ENCODE measurements around the gene SPAG5. TPM values are rescaled to one million over a fixed set of nuclear protein-coding genes. Genes with fewer than 3 reads are reported as not detected.

The SPAG5 gene
- total and polyA plus RNA-seq, 9 donors = 16.1 to 42.0 (median 30.9) TPM

- 56% methylated on average over 4 of the region's 7 CpGs for WGBS (ENCODE audit: insufficient coverage)
Measured at GRCh38 chr17:28532050-28532960, 66.5 kb downstream of the SPAG5 start.

GRCh38 chr17:28530926-28531325 lies 67.9 kb downstream of the SPAG5 start:
- Histone ChIP-seq H3K27ac (ENCODE audit: low read length) (no peak overlapping the region), H3K36me3 (ENCODE audit: control insufficient read depth, insufficient read depth, low read length) (no peaks in the 10 kb centered on the region), H3K4me1 (ENCODE audit: control insufficient read depth, insufficient read depth, low read length) (no peaks in the 10 kb centered on the region), H3K9me3 (replicated peaks; ENCODE audit: control insufficient read depth, low read depth, low read length) (no peaks in the 10 kb centered on the region), H3K4me3 (ENCODE audit: low read length) (no peak overlapping the region), H3K27me3 (ENCODE audit: control insufficient read depth, insufficient read depth, low read length) (peaks cover 12% of the 10 kb centered on the region)
- DNase-seq = no peak
- WGBS (ENCODE audit: insufficient coverage) = 50% methylated on average over 4 of the region's 7 CpGs

More at GRCh38 chr17:28532050-28532960, 66.5 kb downstream of the SPAG5 start:
- Histone ChIP-seq H3K27ac (ENCODE audit: low read length) (no peak overlapping the region), H3K36me3 (ENCODE audit: control insufficient read depth, insufficient read depth, low read length) (no peaks in the 10 kb centered on the region), H3K27me3 (ENCODE audit: control insufficient read depth, insufficient read depth, low read length) (peaks cover 12% of the 10 kb centered on the region), H3K4me3 (ENCODE audit: low read length) (no peak overlapping the region), H3K9me3 (replicated peaks; ENCODE audit: control insufficient read depth, low read depth, low read length) (no peaks in the 10 kb centered on the region), H3K4me1 (ENCODE audit: control insufficient read depth, insufficient read depth, low read length) (no peaks in the 10 kb centered on the region)
- no peak for DNase-seq

DNA sequence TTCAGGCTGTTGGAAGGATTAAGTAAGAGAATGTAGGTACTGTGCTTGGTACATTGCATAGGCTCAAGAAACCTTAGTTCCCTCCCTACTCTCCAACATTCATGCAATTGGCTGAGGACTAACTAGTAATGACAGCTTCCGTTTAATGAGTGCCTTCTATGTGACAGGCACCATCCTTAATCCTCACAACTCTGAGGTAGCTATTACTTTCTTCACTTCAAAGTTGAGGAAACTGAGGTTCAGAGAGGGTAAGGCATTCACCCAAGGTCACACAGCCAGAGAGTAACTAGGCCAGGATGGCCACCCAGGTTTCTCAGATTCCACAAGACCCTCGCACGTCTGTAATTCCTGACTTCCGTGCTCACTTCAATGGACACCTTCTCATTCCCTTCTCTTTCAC lies 68.6 kb downstream of the SPAG5 start:
- WGBS (ENCODE audit: insufficient coverage) = no CpG with 5 or more reads among the region's 4 CpGs
- no peak for DNase-seq
- peaks cover 12% of the 10 kb centered on the region for H3K27me3 ChIP-seq (ENCODE audit: control insufficient read depth, insufficient read depth, low read length)
- H3K27ac ChIP-seq (ENCODE audit: low read length) = no peak overlapping the region
- H3K36me3 ChIP-seq (ENCODE audit: control insufficient read depth, insufficient read depth, low read length) = no peaks in the 10 kb centered on the region
- H3K4me1 ChIP-seq (ENCODE audit: control insufficient read depth, insufficient read depth, low read length) = no peaks in the 10 kb centered on the region
- no peak overlapping the region for H3K4me3 ChIP-seq (ENCODE audit: low read length)
- no peaks in the 10 kb centered on the region for H3K9me3 ChIP-seq (replicated peaks; ENCODE audit: control insufficient read depth, low read depth, low read length)

- Histone ChIP-seq H3K4me3 (ENCODE audit: low read length) (no peak overlapping the region), H3K36me3 (ENCODE audit: control insufficient read depth, insufficient read depth, low read length) (no peaks in the 10 kb centered on the region), H3K4me1 (ENCODE audit: control insufficient read depth, insufficient read depth, low read length) (no peaks in the 10 kb centered on the region), H3K9me3 (replicated peaks; ENCODE audit: control insufficient read depth, low read depth, low read length) (no peaks in the 10 kb centered on the region), H3K27me3 (ENCODE audit: control insufficient read depth, insufficient read depth, low read length) (peaks cover 12% of the 10 kb centered on the region), H3K27ac (ENCODE audit: low read length) (no peak overlapping the region)
- no CpG with 5 or more reads among the region's 3 CpGs for WGBS (ENCODE audit: insufficient coverage)
- DNase-seq = no peak
Measured at GRCh38 chr17:28529013-28529400, 69.8 kb downstream of the SPAG5 start.

GRCh38 chr17:28528327-28529012 lies 70.4 kb downstream of the SPAG5 start:
- 45% methylated on average over 5 of the region's 9 CpGs for WGBS (ENCODE audit: insufficient coverage)

GRCh38 chr17:28527859-28528258 lies 71.0 kb downstream of the SPAG5 start:
- Histone ChIP-seq H3K36me3 (ENCODE audit: control insufficient read depth, insufficient read depth, low read length) (no peaks in the 10 kb centered on the region), H3K27me3 (ENCODE audit: control insufficient read depth, insufficient read depth, low read length) (peaks cover 12% of the 10 kb centered on the region), H3K9me3 (replicated peaks; ENCODE audit: control insufficient read depth, low read depth, low read length) (no peaks in the 10 kb centered on the region), H3K4me3 (ENCODE audit: low read length) (no peak overlapping the region), H3K4me1 (ENCODE audit: control insufficient read depth, insufficient read depth, low read length) (no peaks in the 10 kb centered on the region), H3K27ac (ENCODE audit: low read length) (no peak overlapping the region)
- DNase-seq = no peak
- WGBS (ENCODE audit: insufficient coverage) = 100% methylated on average over 2 of the region's 2 CpGs

More at GRCh38 chr17:28528327-28529012, 70.4 kb downstream of the SPAG5 start:
- Histone ChIP-seq H3K36me3 (ENCODE audit: control insufficient read depth, insufficient read depth, low read length) (no peaks in the 10 kb centered on the region), H3K9me3 (replicated peaks; ENCODE audit: control insufficient read depth, low read depth, low read length) (no peaks in the 10 kb centered on the region), H3K4me3 (ENCODE audit: low read length) (no peak overlapping the region), H3K27me3 (ENCODE audit: control insufficient read depth, insufficient read depth, low read length) (peaks cover 12% of the 10 kb centered on the region), H3K4me1 (ENCODE audit: control insufficient read depth, insufficient read depth, low read length) (no peaks in the 10 kb centered on the region), H3K27ac (ENCODE audit: low read length) (no peak overlapping the region)
- no peak for DNase-seq

Other genes starting within 250 kb of the SPAG5 start
- gene POLDIP2, start 241.5 kb downstream of the SPAG5 start, total RNA-seq = 53.0 TPM
- gene POLDIP2, start 241.5 kb downstream of the SPAG5 start, polyA plus RNA-seq (ENCODE audit: insufficient read depth in 1 of 8, insufficient read length in 8 of 8, low replicate concordance in 1 of 8) = 10 to 100 TPM; 57.1 to 65.2 (median 60.5) TPM
- not detected for gene SEBOX, start 233.8 kb downstream of the SPAG5 start, total RNA-seq
- gene SEBOX, start 233.8 kb downstream of the SPAG5 start, polyA plus RNA-seq (ENCODE audit: insufficient read depth in 1 of 8, insufficient read length in 8 of 8, low replicate concordance in 1 of 8) = not detected
- gene VTN, start 228.7 kb downstream of the SPAG5 start, total RNA-seq = 0.58 TPM
- 1 to 10 TPM in 3 of 8 donors, under 1 TPM in 5; 0.21 to 6.5 (median 0.36) TPM for gene VTN, start 228.7 kb downstream of the SPAG5 start, polyA plus RNA-seq (ENCODE audit: insufficient read depth in 1 of 8, insufficient read length in 8 of 8, low replicate concordance in 1 of 8)
- 3.3 TPM for gene SARM1, start 227.3 kb downstream of the SPAG5 start, total RNA-seq
- gene SARM1, start 227.3 kb downstream of the SPAG5 start, polyA plus RNA-seq (ENCODE audit: insufficient read depth in 1 of 8, insufficient read length in 8 of 8, low replicate concordance in 1 of 8) = 1 to 10 TPM; 4.8 to 7.3 (median 5.8) TPM
- gene SLC46A1, start 192.8 kb downstream of the SPAG5 start, total RNA-seq = 8.2 TPM
- gene SLC46A1, start 192.8 kb downstream of the SPAG5 start, polyA plus RNA-seq (ENCODE audit: insufficient read depth in 1 of 8, insufficient read length in 8 of 8, low replicate concordance in 1 of 8) = 1 to 10 TPM; 5.8 to 9.0 (median 8.0) TPM
- not detected for gene SLC13A2, start 125.4 kb downstream of the SPAG5 start, total RNA-seq
- gene SLC13A2, start 125.4 kb downstream of the SPAG5 start, polyA plus RNA-seq (ENCODE audit: insufficient read depth in 1 of 8, insufficient read length in 8 of 8, low replicate concordance in 1 of 8) = under 1 TPM in 2 of 8 donors, not detected in 6; 0.09 to 0.12 TPM
- not detected for gene FOXN1, start 92.7 kb downstream of the SPAG5 start, total RNA-seq
- 1 to 10 TPM in 1 of 8 donors, under 1 TPM in 2, not detected in 5; 0.04 to 2.1 (median 0.07) TPM for gene FOXN1, start 92.7 kb downstream of the SPAG5 start, polyA plus RNA-seq (ENCODE audit: insufficient read depth in 1 of 8, insufficient read length in 8 of 8, low replicate concordance in 1 of 8)
- 17.6 TPM for gene UNC119, start 46.4 kb downstream of the SPAG5 start, total RNA-seq
- gene UNC119, start 46.4 kb downstream of the SPAG5 start, polyA plus RNA-seq (ENCODE audit: insufficient read depth in 1 of 8, insufficient read length in 8 of 8, low replicate concordance in 1 of 8) = 10 to 100 TPM; 15.6 to 20.7 (median 17.8) TPM
- 29.4 TPM for gene PIGS, start 27.5 kb downstream of the SPAG5 start, total RNA-seq
- 10 to 100 TPM; 36.9 to 57.3 (median 45.9) TPM for gene PIGS, start 27.5 kb downstream of the SPAG5 start, polyA plus RNA-seq (ENCODE audit: insufficient read depth in 1 of 8, insufficient read length in 8 of 8, low replicate concordance in 1 of 8)
- gene ALDOC, start 22.1 kb downstream of the SPAG5 start, total RNA-seq = 2.7 TPM
- gene ALDOC, start 22.1 kb downstream of the SPAG5 start, polyA plus RNA-seq (ENCODE audit: insufficient read depth in 1 of 8, insufficient read length in 8 of 8, low replicate concordance in 1 of 8) = 1 to 10 TPM; 1.7 to 4.4 (median 2.5) TPM
- 7.4 TPM for gene RSKR, start 15.2 kb upstream of the SPAG5 start, total RNA-seq
- 10 to 100 TPM in 6 of 8 donors, 1 to 10 TPM in 2; 6.6 to 22.8 (median 13.2) TPM for gene RSKR, start 15.2 kb upstream of the SPAG5 start, polyA plus RNA-seq (ENCODE audit: insufficient read depth in 1 of 8, insufficient read length in 8 of 8, low replicate concordance in 1 of 8)
- gene BLTP2, start 46.1 kb upstream of the SPAG5 start, total RNA-seq = 52.9 TPM
- 10 to 100 TPM; 46.4 to 65.5 (median 51.5) TPM for gene BLTP2, start 46.1 kb upstream of the SPAG5 start, polyA plus RNA-seq (ENCODE audit: insufficient read depth in 1 of 8, insufficient read length in 8 of 8, low replicate concordance in 1 of 8)
- gene SDF2, start 62.9 kb upstream of the SPAG5 start, total RNA-seq = 46.1 TPM
- gene SDF2, start 62.9 kb upstream of the SPAG5 start, polyA plus RNA-seq (ENCODE audit: insufficient read depth in 1 of 8, insufficient read length in 8 of 8, low replicate concordance in 1 of 8) = 10 to 100 TPM; 35.5 to 50.4 (median 40.2) TPM
- gene SUPT6H, start 63.2 kb upstream of the SPAG5 start, total RNA-seq = 28.1 TPM
- 10 to 100 TPM; 34.6 to 53.3 (median 44.2) TPM for gene SUPT6H, start 63.2 kb upstream of the SPAG5 start, polyA plus RNA-seq (ENCODE audit: insufficient read depth in 1 of 8, insufficient read length in 8 of 8, low replicate concordance in 1 of 8)
- gene PROCA1, start 112.9 kb upstream of the SPAG5 start, total RNA-seq = 0.80 TPM
- gene PROCA1, start 112.9 kb upstream of the SPAG5 start, polyA plus RNA-seq (ENCODE audit: insufficient read depth in 1 of 8, insufficient read length in 8 of 8, low replicate concordance in 1 of 8) = 1 to 10 TPM; 3.0 to 5.5 (median 3.2) TPM
- 86.4 TPM for gene RAB34, start 118.8 kb upstream of the SPAG5 start, total RNA-seq
- 100 to 1,000 TPM in 2 of 8 donors, 10 to 100 TPM in 6; 67.9 to 106 (median 82.0) TPM for gene RAB34, start 118.8 kb upstream of the SPAG5 start, polyA plus RNA-seq (ENCODE audit: insufficient read depth in 1 of 8, insufficient read length in 8 of 8, low replicate concordance in 1 of 8)
- gene RPL23A, start 121.0 kb upstream of the SPAG5 start, total RNA-seq = 2,275 TPM
- 1,000 to 10,000 TPM in 6 of 8 donors, 100 to 1,000 TPM in 2; 953 to 1,341 (median 1,138) TPM for gene RPL23A, start 121.0 kb upstream of the SPAG5 start, polyA plus RNA-seq (ENCODE audit: insufficient read depth in 1 of 8, insufficient read length in 8 of 8, low replicate concordance in 1 of 8)
- 2.3 TPM for gene TLCD1, start 127.2 kb upstream of the SPAG5 start, total RNA-seq
- gene TLCD1, start 127.2 kb upstream of the SPAG5 start, polyA plus RNA-seq (ENCODE audit: insufficient read depth in 1 of 8, insufficient read length in 8 of 8, low replicate concordance in 1 of 8) = 1 to 10 TPM; 3.7 to 5.6 (median 4.1) TPM
- gene NEK8, start 129.8 kb upstream of the SPAG5 start, total RNA-seq = 1.9 TPM
- gene NEK8, start 129.8 kb upstream of the SPAG5 start, polyA plus RNA-seq (ENCODE audit: insufficient read depth in 1 of 8, insufficient read length in 8 of 8, low replicate concordance in 1 of 8) = 1 to 10 TPM; 2.1 to 3.9 (median 2.7) TPM
- 24.2 TPM for gene TRAF4, start 145.0 kb upstream of the SPAG5 start, total RNA-seq
- 10 to 100 TPM; 58.5 to 91.2 (median 66.1) TPM for gene TRAF4, start 145.0 kb upstream of the SPAG5 start, polyA plus RNA-seq (ENCODE audit: insufficient read depth in 1 of 8, insufficient read length in 8 of 8, low replicate concordance in 1 of 8)
- 3.4 TPM for gene FAM222B, start 243.8 kb upstream of the SPAG5 start, total RNA-seq
- gene FAM222B, start 243.8 kb upstream of the SPAG5 start, polyA plus RNA-seq (ENCODE audit: insufficient read depth in 1 of 8, insufficient read length in 8 of 8, low replicate concordance in 1 of 8) = 10 to 100 TPM; 10.1 to 14.3 (median 12.8) TPM

Data from muscle of leg (tissue), 11 donors.